Amniotic epithelial cell (primary cell): ENCODE measurements around the gene TXNDC8.
"Not testable (repeated sequence)": the region's sequence is repeated elsewhere in the genome, so short reads cannot be mapped to it uniquely, and the experiment has no call there.

Experiments used
- DNase-seq: peaks from one replicate; pipeline ENCODE4 v3.0.0-alpha.2; 2010; ENCODE audit warnings: low read depth

Gene TXNDC8

GRCh38 chr9:110337727-110338126 is at the start of gene TXNDC8:
Gene TXNDC8, minus strand, starts transcription at chr9:110337863.
- DNase-seq, result peak; percentile 11

- DNase-seq, result no peak
These were observed 45.8 kb upstream of the TXNDC8 start for GRCh38 chr9:110383491-110383890.

GRCh38 chr9:110382731-110383130 is 45.1 kb upstream of the TXNDC8 start:
- no peak for DNase-seq

- DNase-seq, result no peak
These were observed 33.8 kb upstream of the TXNDC8 start for GRCh38 chr9:110371411-110372007.

GRCh38 chr9:110370315-110370714 is 32.7 kb upstream of the TXNDC8 start:
- DNase-seq, result peak; percentile 56

GRCh38 chr9:110364451-110364850 is 26.8 kb upstream of the TXNDC8 start:
- DNase-seq, result no peak

- not testable (repeated sequence) for DNase-seq
These were observed 21.3 kb upstream of the TXNDC8 start for GRCh38 chr9:110358992-110359391.

GRCh38 chr9:110357505-110357904 is 19.8 kb upstream of the TXNDC8 start:
- DNase-seq, result no peak

- no peak for DNase-seq
These were observed 19.2 kb upstream of the TXNDC8 start for GRCh38 chr9:110356639-110357395.

GRCh38 chr9:110355911-110356310 is 18.2 kb upstream of the TXNDC8 start:
- DNase-seq, result no peak

- DNase-seq, result peak; percentile 62
These were observed 13.4 kb upstream of the TXNDC8 start for GRCh38 chr9:110351009-110351467.

GRCh38 chr9:110346325-110346724 is 8.7 kb upstream of the TXNDC8 start:
- DNase-seq, result no peak

- no peak for DNase-seq
These were observed 7.2 kb upstream of the TXNDC8 start for GRCh38 chr9:110344821-110345220.

GRCh38 chr9:110343551-110343950 is 5.9 kb upstream of the TXNDC8 start:
- DNase-seq, result peak; percentile 9

GRCh38 chr9:110340306-110340705 is 2.6 kb upstream of the TXNDC8 start:
- DNase-seq, result peak; percentile 32

GRCh38 chr9:110338143-110338542 is 480 bp upstream of the TXNDC8 start:
- DNase-seq, result no peak

- DNase-seq, result no peak
These were observed 1.3 kb downstream of the TXNDC8 start for GRCh38 chr9:110336363-110336762.

- no peak for DNase-seq
These were observed 2.8 kb downstream of the TXNDC8 start for GRCh38 chr9:110334871-110335270.

- no peak for DNase-seq
These were observed 3.5 kb downstream of the TXNDC8 start for GRCh38 chr9:110334183-110334582.

- no peak for DNase-seq
These were observed 4.9 kb downstream of the TXNDC8 start for GRCh38 chr9:110332766-110333165.

- DNase-seq, result peak; percentile 85
These were observed 7.1 kb downstream of the TXNDC8 start for GRCh38 chr9:110330484-110331105.

- DNase-seq, result no peak
These were observed 7.9 kb downstream of the TXNDC8 start for GRCh38 chr9:110329639-110330230.

- DNase-seq, result no peak
These were observed 8.9 kb downstream of the TXNDC8 start for GRCh38 chr9:110328763-110329162.
